Measurements from ENCODE around the gene PUS10. TPM values are rescaled to one million over a fixed set of nuclear protein-coding genes. Genes with fewer than 3 reads are reported as not detected.
A peak's percentile ranks its signal among the peaks of the same experiment; 100 is the strongest.

Gene PUS10
- total and polyA plus RNA-seq, 2 of the 13 experiments (the other 11 are each of a cell fraction or from before 2014, with no cell fraction given): 41.4 to 44.3 TPM

DNA sequence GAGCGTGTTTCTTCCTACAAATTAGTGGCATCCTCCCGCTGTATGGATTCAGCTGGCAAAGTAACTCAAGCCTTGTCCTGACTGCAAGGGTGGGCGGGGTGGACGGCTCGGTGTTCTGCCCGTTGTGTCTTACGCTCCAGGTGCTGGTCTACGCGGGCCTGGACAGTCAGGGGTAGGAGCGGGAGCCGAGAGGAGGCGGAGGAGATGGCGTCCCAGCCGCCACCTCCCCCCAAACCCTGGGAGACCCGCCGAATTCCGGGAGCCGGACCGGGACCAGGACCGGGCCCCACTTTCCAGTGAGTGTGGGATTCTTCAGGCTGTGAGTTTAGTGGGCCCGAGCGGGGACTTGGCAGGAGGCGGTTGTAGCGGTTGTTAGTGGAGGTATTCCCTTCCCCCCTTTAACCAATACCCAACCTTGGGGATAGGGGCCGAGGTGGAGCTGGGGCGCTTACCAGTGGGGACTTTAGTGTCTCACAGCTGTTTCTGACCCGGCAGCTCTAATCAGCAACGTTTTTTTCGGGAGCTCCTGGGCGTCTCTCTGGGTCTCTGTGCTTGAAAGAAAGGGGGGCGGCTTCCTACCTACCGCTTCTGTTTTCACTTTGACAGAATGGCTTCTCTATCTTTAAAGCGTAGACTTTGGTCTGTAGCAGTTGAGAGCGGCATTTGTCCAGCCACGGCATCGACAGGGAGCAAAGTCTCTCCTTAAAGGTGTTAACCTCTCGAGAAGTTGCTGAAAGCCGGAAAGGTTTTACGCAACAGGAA is at the start of gene PUS10, which contains the start of gene PEX13 (continued):
- TF ChIP-seq, protein P1, sequence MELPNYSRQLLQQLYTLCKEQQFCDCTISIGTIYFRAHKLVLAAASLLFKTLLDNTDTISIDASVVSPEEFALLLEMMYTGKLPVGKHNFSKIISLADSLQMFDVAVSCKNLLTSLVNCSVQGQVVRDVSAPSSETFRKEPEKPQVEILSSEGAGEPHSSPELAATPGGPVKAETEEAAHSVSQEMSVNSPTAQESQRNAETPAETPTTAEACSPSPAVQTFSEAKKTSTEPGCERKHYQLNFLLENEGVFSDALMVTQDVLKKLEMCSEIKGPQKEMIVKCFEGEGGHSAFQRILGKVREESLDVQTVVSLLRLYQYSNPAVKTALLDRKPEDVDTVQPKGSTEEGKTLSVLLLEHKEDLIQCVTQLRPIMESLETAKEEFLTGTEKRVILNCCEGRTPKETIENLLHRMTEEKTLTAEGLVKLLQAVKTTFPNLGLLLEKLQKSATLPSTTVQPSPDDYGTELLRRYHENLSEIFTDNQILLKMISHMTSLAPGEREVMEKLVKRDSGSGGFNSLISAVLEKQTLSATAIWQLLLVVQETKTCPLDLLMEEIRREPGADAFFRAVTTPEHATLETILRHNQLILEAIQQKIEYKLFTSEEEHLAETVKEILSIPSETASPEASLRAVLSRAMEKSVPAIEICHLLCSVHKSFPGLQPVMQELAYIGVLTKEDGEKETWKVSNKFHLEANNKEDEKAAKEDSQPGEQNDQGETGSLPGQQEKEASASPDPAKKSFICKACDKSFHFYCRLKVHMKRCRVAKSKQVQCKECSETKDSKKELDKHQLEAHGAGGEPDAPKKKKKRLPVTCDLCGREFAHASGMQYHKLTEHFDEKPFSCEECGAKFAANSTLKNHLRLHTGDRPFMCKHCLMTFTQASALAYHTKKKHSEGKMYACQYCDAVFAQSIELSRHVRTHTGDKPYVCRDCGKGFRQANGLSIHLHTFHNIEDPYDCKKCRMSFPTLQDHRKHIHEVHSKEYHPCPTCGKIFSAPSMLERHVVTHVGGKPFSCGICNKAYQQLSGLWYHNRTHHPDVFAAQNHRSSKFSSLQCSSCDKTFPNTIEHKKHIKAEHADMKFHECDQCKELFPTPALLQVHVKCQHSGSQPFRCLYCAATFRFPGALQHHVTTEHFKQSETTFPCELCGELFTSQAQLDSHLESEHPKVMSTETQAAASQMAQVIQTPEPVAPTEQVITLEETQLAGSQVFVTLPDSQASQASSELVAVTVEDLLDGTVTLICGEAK (IDR thresholded peaks at IDR 0.05): no peak
- TF ChIP-seq, protein P1 (CRISPR knock-in tag; IDR thresholded peaks at IDR 0.05): peak; percentile 73
- no peak for TF ChIP-seq ZNF282 (IDR thresholded peaks at IDR 0.05; ENCODE audit: partially characterized antibody)
- TF ChIP-seq ZNF691 (CRISPR knock-in tag; IDR thresholded peaks at IDR 0.05; ENCODE audit: borderline replicate concordance, low read depth): no peak; the same call in 1 of the 2 replicates
- TF ChIP-seq GABPA (IDR thresholded peaks at IDR 0.05; ENCODE audit: low read depth, low read length): no peak
- peak; percentile 75; the same call in 1 of the 2 replicates for TF ChIP-seq GABPA (CRISPR knock-in tag; IDR thresholded peaks at IDR 0.05; ENCODE audit: low read depth)
- peak; percentile 55; the same call in 1 of the 2 replicates for TF ChIP-seq ZNF138 (CRISPR knock-in tag; IDR thresholded peaks at IDR 0.05; ENCODE audit: low read depth)
- TF ChIP-seq PHB2 (IDR thresholded peaks at IDR 0.05; ENCODE audit: partially characterized antibody): no peak
- TF ChIP-seq PRMT3 (CRISPR knock-in tag; IDR thresholded peaks at IDR 0.05; ENCODE audit: borderline replicate concordance, low read depth): no peak
- TF ChIP-seq, protein P2, sequence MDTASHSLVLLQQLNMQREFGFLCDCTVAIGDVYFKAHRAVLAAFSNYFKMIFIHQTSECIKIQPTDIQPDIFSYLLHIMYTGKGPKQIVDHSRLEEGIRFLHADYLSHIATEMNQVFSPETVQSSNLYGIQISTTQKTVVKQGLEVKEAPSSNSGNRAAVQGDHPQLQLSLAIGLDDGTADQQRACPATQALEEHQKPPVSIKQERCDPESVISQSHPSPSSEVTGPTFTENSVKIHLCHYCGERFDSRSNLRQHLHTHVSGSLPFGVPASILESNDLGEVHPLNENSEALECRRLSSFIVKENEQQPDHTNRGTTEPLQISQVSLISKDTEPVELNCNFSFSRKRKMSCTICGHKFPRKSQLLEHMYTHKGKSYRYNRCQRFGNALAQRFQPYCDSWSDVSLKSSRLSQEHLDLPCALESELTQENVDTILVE (CRISPR knock-in tag; IDR thresholded peaks at IDR 0.05): no peak
- TF ChIP-seq IKZF1 (IDR thresholded peaks at IDR 0.05): no peak
- TF ChIP-seq ZBTB3 (CRISPR knock-in tag; IDR thresholded peaks at IDR 0.05; ENCODE audit: borderline replicate concordance, low read depth): peak; percentile 89; the same call in 1 of the 2 replicates
- TF ChIP-seq TAF15 (IDR thresholded peaks at IDR 0.05; ENCODE audit: low read depth, low read length, poor library complexity, severe bottlenecking): peak; percentile 84
- TF ChIP-seq, protein P3, sequence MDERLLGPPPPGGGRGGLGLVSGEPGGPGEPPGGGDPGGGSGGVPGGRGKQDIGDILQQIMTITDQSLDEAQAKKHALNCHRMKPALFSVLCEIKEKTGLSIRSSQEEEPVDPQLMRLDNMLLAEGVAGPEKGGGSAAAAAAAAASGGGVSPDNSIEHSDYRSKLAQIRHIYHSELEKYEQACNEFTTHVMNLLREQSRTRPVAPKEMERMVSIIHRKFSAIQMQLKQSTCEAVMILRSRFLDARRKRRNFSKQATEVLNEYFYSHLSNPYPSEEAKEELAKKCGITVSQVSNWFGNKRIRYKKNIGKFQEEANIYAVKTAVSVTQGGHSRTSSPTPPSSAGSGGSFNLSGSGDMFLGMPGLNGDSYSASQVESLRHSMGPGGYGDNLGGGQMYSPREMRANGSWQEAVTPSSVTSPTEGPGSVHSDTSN (CRISPR knock-in tag; IDR thresholded peaks at IDR 0.05): no peak
- peak; percentile 74 for TF ChIP-seq ZNF230 (CRISPR knock-in tag; IDR thresholded peaks at IDR 0.05)
- TF ChIP-seq ZC3H13 (CRISPR knock-in tag; IDR thresholded peaks at IDR 0.05): no peak; the same call in 1 of the 2 replicates
- no peak for TF ChIP-seq RBM39 (IDR thresholded peaks at IDR 0.05; ENCODE audit: low read depth, low read length, poor library complexity, severe bottlenecking)

All from HepG2 (cell line).